H1 (cell line): Measurements from ENCODE around the gene HDAC3. TPM values are rescaled to one million over a fixed set of nuclear protein-coding genes. Genes with fewer than 3 reads are reported as not detected.

Source experiments
- CTCF ChIA-PET: fragments of 300-600 bp; sonication (Branson Sonifier 250); formaldehyde crosslinking; loops from one replicate; lab custom pipeline; 2021; ENCODE audit not compliant: partially characterized antibody; lab: Charles Lee
- POLR2A ChIA-PET: fragments of 300-600 bp; sonication (Branson Sonifier 250); formaldehyde crosslinking; loops from one replicate; lab custom pipeline; 2021; ENCODE audit warnings: inconsistent platforms; ENCODE audit not compliant: partially characterized antibody; lab: Charles Lee
- DNase-seq, 2 experiments: peaks; one replicate each; pipeline versions ENCODE4 v3.0.0 to v3.0.0-alpha.2; 2010 to 2022; ENCODE audit warnings: low spot score in 2 of 2, low read depth in 1 of 2, mixed read lengths in 1 of 2
- FAIRE-seq: peaks from 2 replicates; lab custom pipeline; 2011; peaks lifted over from hg19 to GRCh38; lab: Jason Lieb, UNC
- H2AFZ ChIP-seq: 2 replicates; pipeline ENCODE4 v1.8.1; 2012; ENCODE audit warnings: low read length, inconsistent platforms
- H2AK5ac ChIP-seq: 2 replicates; pipeline ENCODE4 v1.6.1; 2013; ENCODE audit warnings: low read depth, low read length
- H2BK120ac ChIP-seq: replicated peaks from 2 replicates; pipeline ENCODE3; 2013; ENCODE audit warnings: low read depth, low read length, inconsistent platforms
- H2BK12ac ChIP-seq: 2 replicates; pipeline ENCODE4 v1.6.1; 2013; ENCODE audit warnings: low read depth, low read length
- H2BK15ac ChIP-seq: 2 replicates; pipeline ENCODE4 v1.6.1; 2013; ENCODE audit warnings: low read length
- H2BK20ac ChIP-seq: 2 replicates; pipeline ENCODE4 v1.6.1; 2013; ENCODE audit warnings: low read length
- H2BK5ac ChIP-seq: 2 replicates; pipeline ENCODE4 v1.6.1; 2013; ENCODE audit warnings: low read depth, low read length
- H3K14ac ChIP-seq: 2 replicates; pipeline ENCODE4 v1.6.1; 2013; ENCODE audit warnings: inconsistent platforms; ENCODE audit not compliant: insufficient read length
- H3K18ac ChIP-seq: 2 replicates; pipeline ENCODE4 v1.6.1; 2013; ENCODE audit warnings: low read length; ENCODE audit errors: extremely low read depth
- H3K23ac ChIP-seq: 2 replicates; pipeline ENCODE4 v1.6.1; 2013; ENCODE audit warnings: inconsistent platforms; ENCODE audit not compliant: insufficient read length
- H3K23me2 ChIP-seq: 2 replicates; pipeline ENCODE4 v1.6.1; 2013; ENCODE audit warnings: low read depth, low read length
- H3K27ac ChIP-seq: 2 replicates; pipeline ENCODE4 v1.6.1; 2011; ENCODE audit warnings: low read depth, low read length, inconsistent platforms
- H3K27me3 ChIP-seq, 4 experiments: replicated peaks in 1 of 4; 1 replicate in 1 of 4; 2 replicates in 3 of 4; pipeline versions ENCODE4 v1.6.1 to v1.8.1; 2011 to 2013; ENCODE audit warnings: low read length in 3 of 4, mild to moderate bottlenecking in 3 of 4, inconsistent platforms in 2 of 4, mixed read lengths in 2 of 4, moderate library complexity in 1 of 4; ENCODE audit not compliant: control insufficient read depth in 3 of 4, insufficient read depth in 3 of 4; ENCODE audit errors: extremely low read depth in 1 of 4
- H3K36me3 ChIP-seq, 4 experiments: 2 replicates each; pipeline versions ENCODE4 v1.6.1 to v1.8.1; 2011 to 2013; ENCODE audit warnings: mild to moderate bottlenecking in 4 of 4, low read length in 3 of 4, moderate library complexity in 2 of 4, control low read depth in 1 of 4, inconsistent platforms in 1 of 4; ENCODE audit not compliant: insufficient read depth in 4 of 4, control insufficient read depth in 2 of 4
- H3K4ac ChIP-seq: replicated peaks from 2 replicates; pipeline ENCODE3; 2013; ENCODE audit warnings: low read length, low read depth, mixed read lengths, inconsistent platforms; ENCODE audit not compliant: insufficient read length
- H3K4me1 ChIP-seq, 4 experiments: replicated peaks in 1 of 4; 1 replicate in 1 of 4; 2 replicates in 3 of 4; pipeline versions ENCODE4 v1.6.1 to v1.8.1; 2011 to 2013; ENCODE audit warnings: low read length in 3 of 4, inconsistent platforms in 2 of 4, mixed read lengths in 1 of 4; ENCODE audit not compliant: insufficient read depth in 4 of 4, control insufficient read depth in 3 of 4
- H3K4me2 ChIP-seq, 2 experiments: 2 replicates each; pipeline versions ENCODE4 v1.6.1 to v1.8.1; 2011 to 2013; ENCODE audit warnings: low read depth in 2 of 2, low read length in 2 of 2, control low read depth in 1 of 2, inconsistent platforms in 1 of 2, mild to moderate bottlenecking in 1 of 2; ENCODE audit not compliant: insufficient read depth in 1 of 2
- H3K4me3 ChIP-seq, 4 experiments: fragments of 200-600, 300-600 bp in 1 of 4; sonication (generic), shearing (Covaris generic), sonication (Bioruptor Twin) in 1 of 4; 2 replicates each; pipeline versions ENCODE4 v1.5.1 to v1.8.1; 2011 to 2016; ENCODE audit warnings: low read length in 4 of 4, low read depth in 3 of 4, control low read depth in 2 of 4, inconsistent platforms in 2 of 4, mild to moderate bottlenecking in 2 of 4, mixed read lengths in 1 of 4, moderate library complexity in 1 of 4; ENCODE audit not compliant: insufficient read depth in 2 of 4; ENCODE audit errors: extremely low read depth in 1 of 4
- H3K56ac ChIP-seq: replicated peaks from 2 replicates; pipeline ENCODE3; 2013; ENCODE audit warnings: low read depth, mild to moderate bottlenecking, mixed read lengths, low read length, inconsistent platforms; ENCODE audit not compliant: insufficient read length
- H3K79me1 ChIP-seq: 2 replicates; pipeline ENCODE4 v1.6.1; 2013; ENCODE audit warnings: low read depth, low read length, control low read depth
- H3K79me2 ChIP-seq, 2 experiments: 2 replicates each; pipeline versions ENCODE4 v1.6.1 to v1.8.1; 2012 to 2013; ENCODE audit warnings: low read length in 2 of 2, mild to moderate bottlenecking in 2 of 2, inconsistent platforms in 1 of 2; ENCODE audit not compliant: insufficient read depth in 2 of 2, control insufficient read depth in 1 of 2
- H3K9ac ChIP-seq, 4 experiments: replicated peaks in 1 of 4; 1 replicate in 1 of 4; 2 replicates in 3 of 4; pipeline versions ENCODE4 v1.6.1 to v1.8.1; 2011 to 2013; ENCODE audit warnings: low read depth in 3 of 4, low read length in 3 of 4, control low read depth in 2 of 4, mild to moderate bottlenecking in 2 of 4, moderate library complexity in 2 of 4, inconsistent platforms in 1 of 4; ENCODE audit errors: extremely low read depth in 1 of 4
- H3K9me3 ChIP-seq, 2 experiments: 2 replicates each; pipeline versions ENCODE4 v1.6.1 to v1.8.1; 2012 to 2013; ENCODE audit warnings: mild to moderate bottlenecking in 2 of 2, moderate library complexity in 2 of 2, control low read depth in 1 of 2, inconsistent platforms in 1 of 2, low read depth in 1 of 2, low read length in 1 of 2, mixed read lengths in 1 of 2; ENCODE audit not compliant: insufficient read depth in 2 of 2
- H4K20me1 ChIP-seq, 2 experiments: replicated peaks in 1 of 2; 2 replicates each; pipeline versions ENCODE3 to v1.8.1; 2011 to 2013; ENCODE audit warnings: inconsistent platforms in 2 of 2, low read length in 2 of 2, mild to moderate bottlenecking in 1 of 2; ENCODE audit not compliant: insufficient read depth in 2 of 2, control insufficient read depth in 1 of 2
- H4K5ac ChIP-seq: 2 replicates; pipeline ENCODE4 v1.6.1; 2013; ENCODE audit warnings: low read length, low read depth, mixed read lengths, inconsistent platforms; ENCODE audit not compliant: insufficient read length
- H4K8ac ChIP-seq: 2 replicates; pipeline ENCODE4 v1.8.0; 2013; ENCODE audit warnings: mild to moderate bottlenecking, moderate library complexity, low read length, inconsistent platforms; ENCODE audit not compliant: insufficient read depth; ENCODE audit errors: extremely low read depth
- H4K91ac ChIP-seq: replicated peaks from 2 replicates; pipeline ENCODE3; 2013; ENCODE audit warnings: low read length, mixed read lengths, inconsistent platforms; ENCODE audit not compliant: insufficient read length
- CREB1 ChIP-seq: IDR thresholded peaks from 2 replicates; pipeline ENCODE4 v1.6.1; 2012; ENCODE audit warnings: inconsistent platforms
- SAP30 ChIP-seq: fragments of 300-600 bp; sonication (generic); IDR thresholded peaks from 2 replicates; pipeline ENCODE4 v1.7.1; 2012; ENCODE audit warnings: low read length, moderate library complexity, mild to moderate bottlenecking, inconsistent platforms; ENCODE audit not compliant: insufficient read depth, insufficient replicate concordance
- SIRT6 ChIP-seq: IDR thresholded peaks from one replicate; pipeline ENCODE4 v1.7.1; 2012; ENCODE audit warnings: low read length, inconsistent platforms
- WGBS, 2 experiments: shearing (Covaris generic) in 1 of 2; methylation state at CpG; one replicate each; pipeline versions ENCODE4 v1.1.6 to v1.1.7; 2013 to 2015; ENCODE audit warnings: low lambda C conversion rate in 2 of 2, mixed read lengths in 2 of 2, inconsistent platforms in 1 of 2, low coverage in 1 of 2, missing lambda C conversion rate in 1 of 2; ENCODE audit not compliant: insufficient replicate concordance in 2 of 2, insufficient coverage in 1 of 2, insufficient read length in 1 of 2; ENCODE audit errors: extremely low coverage in 1 of 2, missing lambda C conversion rate in 1 of 2; 5-methylcytosine and 5-hydroxymethylcytosine counted together
- polyA plus RNA-seq, 7 experiments: library from polyadenylated mRNA; depleted of rRNA in 3 of 7; stranded (reverse) in 5 of 7; unstranded in 2 of 7; fragments of >200 nt in 5 of 7; fragments of 200-250 nt in 2 of 7; gene quantifications; 1 replicate in 5 of 7; 2 replicates in 1 of 7; 4 replicates in 1 of 7; pipeline versions ENCODE4 v1.2.1 to v1.2.3, GENCODE V29; 2011 to 2013; ENCODE audit warnings: missing spikeins in 2 of 7, mixed read lengths in 2 of 7
- total RNA-seq: library from RNA; stranded (reverse); fragmentation: NEBNext Ultra II Directional; extraction: Animal tissue kit (Norgen Biotek cat#: 25700); gene quantifications from 2 replicates; pipeline ENCODE4 v1.2.1, GENCODE V29; 2021

The HDAC3 gene
- total and polyA plus RNA-seq, 2 of the 8 experiments (the other 6 are each of a cell fraction or from before 2014, with no cell fraction given) = 99.0 to 120 TPM

DNA sequence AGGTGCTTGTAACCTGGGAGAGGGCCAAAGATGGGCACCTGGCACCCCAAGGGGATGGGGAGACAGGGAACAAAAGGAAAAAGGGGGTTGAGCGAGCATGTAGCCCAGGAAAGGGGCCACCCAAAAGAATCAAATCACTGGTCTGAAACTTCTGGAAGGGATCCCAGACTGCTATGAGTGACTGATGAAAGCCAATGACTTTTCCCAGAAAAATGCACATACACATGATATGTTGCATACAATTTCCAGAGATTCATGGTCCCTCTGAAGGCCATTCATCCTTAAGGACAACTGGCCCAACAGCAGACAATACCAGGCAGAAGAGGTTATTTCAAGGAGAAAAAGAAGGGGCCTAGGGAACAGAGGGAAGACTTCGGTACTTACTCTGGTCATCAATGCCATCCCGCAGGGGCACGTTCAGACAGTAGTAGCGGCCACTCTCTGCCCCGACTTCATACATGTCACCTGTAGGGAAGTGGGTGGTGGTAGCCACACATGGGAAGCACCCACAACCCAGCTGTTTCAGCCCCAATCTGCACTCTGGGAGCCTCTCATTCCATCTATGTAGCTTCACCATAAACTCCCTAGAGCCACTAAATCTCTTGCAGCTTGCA is 8.4 kb downstream of the HDAC3 start:
- Histone ChIP-seq H3K79me2 (peaks cover 0 to 19% of the 10 kb centered on the region in 2 experiments; a peak in 2 of 4 replicates), H2BK20ac (no peak overlapping the region), H3K23me2 (no peaks in the 10 kb centered on the region), H2AK5ac (no peak overlapping the region), H4K20me1 (peaks cover 1 to 3% of the 10 kb centered on the region in 2 experiments), H3K4me3 (no peak overlapping the region), H2BK5ac (no peak overlapping the region), H3K23ac (no peak overlapping the region), H4K5ac (no peak overlapping the region), H3K27ac (no peak overlapping the region), H3K9me3 (no peaks in the 10 kb centered on the region), H3K14ac (no peak overlapping the region), H2BK15ac (no peak overlapping the region), H2BK12ac (no peak overlapping the region), H3K79me1 (no peaks in the 10 kb centered on the region; the same call in 1 of the 2 replicates), H3K18ac (no peak overlapping the region), H3K9ac (no peak overlapping the region), H3K36me3 (peaks cover 24 to 57% (median 34%) of the 10 kb centered on the region in 4 experiments; a peak in 7 of 8 replicates), H3K56ac (no peak overlapping the region), H2AFZ (no peak overlapping the region), H4K91ac (no peak overlapping the region), H3K4me1 (peaks cover 0 to 4% (median 2%) of the 10 kb centered on the region in 4 experiments; a peak in 1 of 7 replicates), H4K8ac (no peak overlapping the region; the same call in 1 of the 2 replicates), H3K27me3 (no peaks in the 10 kb centered on the region), H3K4ac (no peak overlapping the region), H3K4me2 (no peak overlapping the region), H2BK120ac (no peak overlapping the region)
- DNase-seq (no peak), FAIRE-seq (no peak)
- WGBS, 2 experiments = 98% methylated on average over 6 of the region's 6 CpGs; no CpG with 5 or more reads in 1 of the 2 experiments
- ChIA-PET POLR2A (interaction anchor here (1.3 to 2.0 kb wide), 3 partner anchors 9 to 35 kb away, joined by 3 to 12 read pairs (median 4); partner anchors contain the start of gene DIAPH1), CTCF (interaction anchor here (0.5 to 10.3 kb wide), 5 partner anchors 9 to 382 kb away, joined by 3 to 117 read pairs (median 8); partner anchors contain the start of gene DIAPH1)
- TF ChIP-seq CREB1 = no peak
- TF ChIP-seq SIRT6 = no peak
- TF ChIP-seq SAP30 = no peak
